ENCODE measurements around the gene TNS1.

The TNS1 gene

DNA sequence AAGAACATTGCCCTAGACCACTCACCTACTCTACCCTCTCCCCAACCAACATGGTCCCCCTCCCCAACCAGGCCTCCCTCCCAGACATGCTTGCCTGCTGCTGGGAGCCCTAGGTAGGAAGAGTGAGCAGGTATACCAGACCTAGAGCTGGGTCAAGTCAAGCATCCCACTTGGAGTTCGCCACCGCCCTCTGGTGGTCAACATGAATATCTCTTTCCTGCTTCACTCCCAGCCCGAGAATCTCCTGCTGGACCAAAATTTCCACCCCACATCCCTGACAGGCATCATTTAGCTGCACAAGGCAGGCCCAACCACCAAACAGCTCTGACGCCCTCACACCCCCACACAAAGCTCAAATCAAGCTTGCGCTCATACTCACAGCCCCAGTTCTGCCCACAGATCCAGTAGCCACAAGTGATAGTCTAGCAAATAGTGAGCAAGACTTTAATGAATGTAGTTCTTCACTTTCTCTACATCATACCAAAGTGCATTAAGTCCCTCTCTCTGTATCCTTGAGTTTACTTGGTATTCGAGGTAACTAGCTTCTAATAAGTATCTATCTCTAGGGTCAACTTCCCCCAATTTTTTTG, 116.0 kb downstream of the TNS1 start:
- Histone ChIP-seq H2AFZ (ENCODE audit: low read depth) (no peak overlapping the region), H3K4me1 (ENCODE audit: low read depth, poor library complexity, severe bottlenecking) (no peaks in the 10 kb centered on the region), H3K27ac (no peak overlapping the region), H3K4me3 (IDR thresholded peaks at IDR 0.05; ENCODE audit: insufficient read depth, low read depth, low read length) (no peak overlapping the region), H3K27me3 (ENCODE audit: insufficient read depth, low read depth) (no peaks in the 10 kb centered on the region), H3K4me2 (no peak overlapping the region), H3K36me3 (ENCODE audit: insufficient read depth) (no peaks in the 10 kb centered on the region), H3K79me2 (ENCODE audit: insufficient read depth, low read depth) (no peaks in the 10 kb centered on the region), H4K20me1 (ENCODE audit: insufficient read depth) (no peaks in the 10 kb centered on the region), H3K9ac (no peak overlapping the region)
- TF ChIP-seq, protein P1, sequence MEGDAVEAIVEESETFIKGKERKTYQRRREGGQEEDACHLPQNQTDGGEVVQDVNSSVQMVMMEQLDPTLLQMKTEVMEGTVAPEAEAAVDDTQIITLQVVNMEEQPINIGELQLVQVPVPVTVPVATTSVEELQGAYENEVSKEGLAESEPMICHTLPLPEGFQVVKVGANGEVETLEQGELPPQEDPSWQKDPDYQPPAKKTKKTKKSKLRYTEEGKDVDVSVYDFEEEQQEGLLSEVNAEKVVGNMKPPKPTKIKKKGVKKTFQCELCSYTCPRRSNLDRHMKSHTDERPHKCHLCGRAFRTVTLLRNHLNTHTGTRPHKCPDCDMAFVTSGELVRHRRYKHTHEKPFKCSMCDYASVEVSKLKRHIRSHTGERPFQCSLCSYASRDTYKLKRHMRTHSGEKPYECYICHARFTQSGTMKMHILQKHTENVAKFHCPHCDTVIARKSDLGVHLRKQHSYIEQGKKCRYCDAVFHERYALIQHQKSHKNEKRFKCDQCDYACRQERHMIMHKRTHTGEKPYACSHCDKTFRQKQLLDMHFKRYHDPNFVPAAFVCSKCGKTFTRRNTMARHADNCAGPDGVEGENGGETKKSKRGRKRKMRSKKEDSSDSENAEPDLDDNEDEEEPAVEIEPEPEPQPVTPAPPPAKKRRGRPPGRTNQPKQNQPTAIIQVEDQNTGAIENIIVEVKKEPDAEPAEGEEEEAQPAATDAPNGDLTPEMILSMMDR (conservative IDR thresholded peaks at IDR 0.05; ENCODE audit: low read depth, low read length): peak; percentile 85

DNA sequence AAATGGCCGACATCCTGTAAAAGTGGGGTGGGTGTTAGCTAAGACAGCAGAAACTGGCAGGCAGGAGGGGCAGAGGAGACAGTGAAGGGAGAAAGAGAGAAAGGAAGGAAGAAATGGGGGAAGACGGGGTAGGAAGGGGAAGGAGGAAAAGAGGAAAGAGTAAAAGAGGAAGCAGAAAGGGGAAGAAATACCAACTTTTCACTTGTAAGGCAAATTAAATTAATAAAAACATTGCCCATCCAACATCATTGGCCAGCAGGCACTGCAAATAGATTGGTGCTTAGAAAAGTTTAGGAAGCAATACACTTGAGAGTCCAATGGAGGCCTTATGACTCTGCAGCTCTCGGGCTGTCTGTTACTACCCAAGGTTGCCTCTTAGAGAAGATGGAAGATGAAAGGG, 116.7 kb downstream of the TNS1 start:
- TF ChIP-seq, protein P1 (conservative IDR thresholded peaks at IDR 0.05; ENCODE audit: low read depth, low read length): no peak
- Histone ChIP-seq H3K9ac (no peak overlapping the region), H3K36me3 (ENCODE audit: insufficient read depth) (no peaks in the 10 kb centered on the region), H3K79me2 (ENCODE audit: insufficient read depth, low read depth) (no peaks in the 10 kb centered on the region), H3K4me2 (no peak overlapping the region), H3K27ac (no peak overlapping the region), H4K20me1 (ENCODE audit: insufficient read depth) (no peaks in the 10 kb centered on the region), H3K4me3 (IDR thresholded peaks at IDR 0.05; ENCODE audit: insufficient read depth, low read depth, low read length) (no peak overlapping the region), H2AFZ (ENCODE audit: low read depth) (no peak overlapping the region), H3K4me1 (ENCODE audit: low read depth, poor library complexity, severe bottlenecking) (no peaks in the 10 kb centered on the region), H3K27me3 (ENCODE audit: insufficient read depth, low read depth) (no peaks in the 10 kb centered on the region)

DNA sequence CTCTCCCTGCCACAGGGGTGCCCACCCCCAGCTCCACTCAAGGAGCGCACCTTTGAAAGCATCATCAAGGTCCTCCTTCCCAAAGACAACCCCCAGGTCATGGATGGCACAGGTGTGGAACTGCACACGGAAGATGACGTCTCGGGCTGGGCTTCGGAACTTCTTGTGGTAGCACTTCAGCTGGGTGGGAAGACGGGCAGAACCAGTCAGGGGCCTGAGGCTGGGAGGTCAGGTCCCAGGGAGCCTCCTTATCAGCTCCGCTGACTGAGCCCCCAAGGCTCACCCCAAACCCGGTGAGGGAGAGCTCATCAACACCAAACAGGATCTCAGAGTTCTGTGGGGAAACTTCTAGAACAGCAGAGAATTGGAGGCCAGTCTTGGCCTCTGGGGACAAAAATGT, 117.8 kb downstream of the TNS1 start:
- H3K9ac ChIP-seq: no peak overlapping the region
- H3K4me1 ChIP-seq (ENCODE audit: low read depth, poor library complexity, severe bottlenecking): no peaks in the 10 kb centered on the region
- no peak overlapping the region for H3K27ac ChIP-seq
- H4K20me1 ChIP-seq (ENCODE audit: insufficient read depth): no peaks in the 10 kb centered on the region
- no peaks in the 10 kb centered on the region for H3K36me3 ChIP-seq (ENCODE audit: insufficient read depth)
- H3K27me3 ChIP-seq (ENCODE audit: insufficient read depth, low read depth): no peaks in the 10 kb centered on the region
- H3K4me2 ChIP-seq: no peak overlapping the region
- TF ChIP-seq, protein P1 (conservative IDR thresholded peaks at IDR 0.05; ENCODE audit: low read depth, low read length): no peak
- no peak overlapping the region for H2AFZ ChIP-seq (ENCODE audit: low read depth)
- H3K79me2 ChIP-seq (ENCODE audit: insufficient read depth, low read depth): no peaks in the 10 kb centered on the region
- no peak overlapping the region for H3K4me3 ChIP-seq (IDR thresholded peaks at IDR 0.05; ENCODE audit: insufficient read depth, low read depth, low read length)

DNA sequence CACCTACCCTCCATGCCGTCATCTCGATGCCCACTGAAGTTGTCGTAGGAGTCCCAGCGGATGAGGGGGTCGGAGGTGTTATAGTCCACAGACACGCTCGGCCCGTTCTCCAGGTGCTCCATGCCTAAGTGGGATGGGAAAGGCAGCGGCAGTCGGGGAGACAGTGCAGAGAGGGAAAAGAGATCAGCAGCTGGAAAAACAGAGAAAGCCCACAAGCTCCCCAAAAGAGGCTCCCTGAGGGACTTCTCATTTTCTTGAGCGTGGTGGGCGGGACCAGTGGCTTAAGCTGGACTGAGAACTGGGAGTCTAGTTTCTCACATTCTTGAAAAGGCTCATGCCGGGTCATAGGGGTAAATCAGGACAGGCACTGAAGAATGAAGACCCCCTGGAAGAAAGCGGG, 121.9 kb downstream of the TNS1 start:
- H3K27me3 ChIP-seq (ENCODE audit: insufficient read depth, low read depth): no peaks in the 10 kb centered on the region
- H3K4me3 ChIP-seq (IDR thresholded peaks at IDR 0.05; ENCODE audit: insufficient read depth, low read depth, low read length): no peak overlapping the region
- H3K4me2 ChIP-seq: no peak overlapping the region
- H3K9ac ChIP-seq: no peak overlapping the region
- no peaks in the 10 kb centered on the region for H3K4me1 ChIP-seq (ENCODE audit: low read depth, poor library complexity, severe bottlenecking)
- no peak overlapping the region for H3K27ac ChIP-seq
- H3K36me3 ChIP-seq (ENCODE audit: insufficient read depth): no peaks in the 10 kb centered on the region
- no peak overlapping the region for H2AFZ ChIP-seq (ENCODE audit: low read depth)
- H3K79me2 ChIP-seq (ENCODE audit: insufficient read depth, low read depth): no peaks in the 10 kb centered on the region
- TF ChIP-seq, protein P1 (conservative IDR thresholded peaks at IDR 0.05; ENCODE audit: low read depth, low read length): no peak
- H4K20me1 ChIP-seq (ENCODE audit: insufficient read depth): no peaks in the 10 kb centered on the region

All from KMS-11 (cell line).